OCI-M1 (cell line): ENCODE results near the gene FARSB.
"Not testable (repeated sequence)": the region's sequence is repeated elsewhere in the genome, so short reads cannot be mapped to it uniquely, and the experiment has no call there.

Experiments used
- DNase-seq: peaks from one replicate; lab custom pipeline; 2025; lab: John Stamatoyannopoulos, UW

FARSB gene

GRCh38 chr2:222604749-222605515, 51.0 kb downstream of the FARSB start:
- peak; percentile 20 for DNase-seq

- no peak for DNase-seq
These were observed 52.4 kb downstream of the FARSB start for GRCh38 chr2:222603501-222603900.

GRCh38 chr2:222598611-222599010, 57.3 kb downstream of the FARSB start:
- no peak for DNase-seq

- DNase-seq, result no peak
These were observed 60.3 kb downstream of the FARSB start for GRCh38 chr2:222595581-222595980.

GRCh38 chr2:222594679-222595078, 61.2 kb downstream of the FARSB start:
- DNase-seq, result no peak

GRCh38 chr2:222592176-222592575, 63.7 kb downstream of the FARSB start:
- no peak for DNase-seq

- no peak for DNase-seq
These were observed 64.2 kb downstream of the FARSB start for GRCh38 chr2:222591661-222592060.

- not testable (repeated sequence) for DNase-seq
These were observed 71.3 kb downstream of the FARSB start for GRCh38 chr2:222584589-222584988.

GRCh38 chr2:222582928-222583327, 73.0 kb downstream of the FARSB start:
- peak; percentile 41 for DNase-seq

GRCh38 chr2:222577341-222577740, 78.6 kb downstream of the FARSB start:
- DNase-seq, result no peak

GRCh38 chr2:222576171-222577081, 79.5 kb downstream of the FARSB start:
- peak; percentile 61 for DNase-seq

- DNase-seq, result no peak
These were observed 80.3 kb downstream of the FARSB start for GRCh38 chr2:222575618-222576017.

GRCh38 chr2:222572751-222573174, 83.1 kb downstream of the FARSB start:
- peak; percentile 83 for DNase-seq

- DNase-seq, result no peak
These were observed 83.6 kb downstream of the FARSB start for GRCh38 chr2:222572264-222572721.

- no peak for DNase-seq
These were observed 86.1 kb downstream of the FARSB start for GRCh38 chr2:222569826-222570225.

- DNase-seq, result no peak
These were observed 87.0 kb downstream of the FARSB start for GRCh38 chr2:222568865-222569264.

GRCh38 chr2:222566229-222566628, 89.7 kb downstream of the FARSB start:
- DNase-seq, result no peak

GRCh38 chr2:222563936-222564335, 92.0 kb downstream of the FARSB start:
- no peak for DNase-seq

GRCh38 chr2:222563106-222563718, 92.7 kb downstream of the FARSB start:
- no peak for DNase-seq

GRCh38 chr2:222561817-222562645, 93.9 kb downstream of the FARSB start:
- DNase-seq, result peak; percentile 80

- no peak for DNase-seq
These were observed 94.7 kb downstream of the FARSB start for GRCh38 chr2:222561151-222561550.

- DNase-seq, result no peak
These were observed 101.4 kb downstream of the FARSB start for GRCh38 chr2:222554517-222554916.
